Measurements from ENCODE around the gene AKT3.
"Not testable (repeated sequence)": the region's sequence is repeated elsewhere in the genome, so short reads cannot be mapped to it uniquely, and the experiment has no call there.

DNA sequence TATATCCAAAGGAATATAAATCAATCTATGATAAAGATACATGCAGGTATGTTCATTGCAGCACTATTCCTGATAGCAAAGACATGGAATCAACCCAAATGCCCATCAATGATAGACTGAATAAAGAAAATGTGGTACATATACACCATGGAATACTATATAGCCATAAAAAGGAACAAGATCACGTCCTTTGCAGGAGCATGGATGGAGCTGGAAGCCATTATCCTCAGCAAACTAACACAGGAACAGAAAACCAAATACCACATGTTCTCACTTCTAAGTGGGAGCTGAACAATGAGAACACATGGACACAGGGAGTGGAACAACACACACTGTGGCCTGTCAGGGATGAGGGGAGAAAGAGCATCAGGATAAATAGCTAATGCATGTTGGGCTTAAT lies 25.1 kb downstream of the AKT3 start:
- TF ChIP-seq, protein P1, sequence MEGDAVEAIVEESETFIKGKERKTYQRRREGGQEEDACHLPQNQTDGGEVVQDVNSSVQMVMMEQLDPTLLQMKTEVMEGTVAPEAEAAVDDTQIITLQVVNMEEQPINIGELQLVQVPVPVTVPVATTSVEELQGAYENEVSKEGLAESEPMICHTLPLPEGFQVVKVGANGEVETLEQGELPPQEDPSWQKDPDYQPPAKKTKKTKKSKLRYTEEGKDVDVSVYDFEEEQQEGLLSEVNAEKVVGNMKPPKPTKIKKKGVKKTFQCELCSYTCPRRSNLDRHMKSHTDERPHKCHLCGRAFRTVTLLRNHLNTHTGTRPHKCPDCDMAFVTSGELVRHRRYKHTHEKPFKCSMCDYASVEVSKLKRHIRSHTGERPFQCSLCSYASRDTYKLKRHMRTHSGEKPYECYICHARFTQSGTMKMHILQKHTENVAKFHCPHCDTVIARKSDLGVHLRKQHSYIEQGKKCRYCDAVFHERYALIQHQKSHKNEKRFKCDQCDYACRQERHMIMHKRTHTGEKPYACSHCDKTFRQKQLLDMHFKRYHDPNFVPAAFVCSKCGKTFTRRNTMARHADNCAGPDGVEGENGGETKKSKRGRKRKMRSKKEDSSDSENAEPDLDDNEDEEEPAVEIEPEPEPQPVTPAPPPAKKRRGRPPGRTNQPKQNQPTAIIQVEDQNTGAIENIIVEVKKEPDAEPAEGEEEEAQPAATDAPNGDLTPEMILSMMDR (IDR thresholded peaks at IDR 0.05) = not testable (repeated sequence)
- not testable (repeated sequence) for TF ChIP-seq POLR2A, POLR2AphosphoS5 (IDR thresholded peaks at IDR 0.05)

Data from suprapubic skin (tissue), 4 donors.